ENCODE data around the gene NSG1.

DNA sequence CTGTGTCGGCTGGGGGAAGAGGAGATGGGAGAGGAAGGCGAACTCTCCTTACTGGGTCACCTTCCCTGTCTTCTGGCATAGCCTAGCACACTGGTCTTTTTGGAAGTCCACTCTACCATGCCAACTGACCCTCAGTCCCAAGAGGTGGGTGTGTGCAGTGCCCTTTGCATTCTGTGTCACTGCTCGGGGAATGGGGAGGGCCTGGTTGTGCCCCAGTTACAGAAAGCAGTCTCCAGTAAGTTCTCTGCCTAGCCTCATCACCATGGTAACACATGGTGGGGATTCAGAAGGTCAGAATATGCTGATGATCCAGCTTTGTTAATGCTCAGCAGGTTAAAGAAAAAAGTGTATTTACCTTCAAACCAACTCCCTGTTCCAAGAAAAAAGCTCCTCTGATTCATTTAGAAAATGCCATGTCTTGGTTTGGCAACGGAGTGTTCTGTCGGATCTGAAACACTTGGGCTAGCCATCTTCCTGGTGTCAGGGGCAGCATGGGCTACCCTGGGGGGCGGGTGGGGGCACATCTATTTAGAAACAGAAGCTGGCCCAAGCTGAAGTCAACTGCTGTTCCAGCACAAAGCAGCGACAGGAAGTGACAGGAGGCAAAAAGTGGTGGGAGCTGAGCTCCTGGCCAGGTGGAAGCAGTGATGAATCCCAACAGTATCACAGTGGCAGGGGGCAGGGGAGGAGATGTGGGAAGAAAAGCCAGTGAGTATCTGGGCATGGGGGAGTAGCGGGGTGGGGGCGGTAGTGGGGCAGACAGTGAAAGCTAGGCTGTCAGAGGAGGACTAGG lies 37.0 kb downstream of the NSG1 start:
- TF ChIP-seq GABPA (IDR thresholded peaks at IDR 0.05; ENCODE audit: low read depth) (no peak), CTCF (IDR thresholded peaks at IDR 0.05; ENCODE audit: insufficient read depth, low read length) (no peak), POLR2AphosphoS5 (IDR thresholded peaks at IDR 0.05; ENCODE audit: low read depth) (no peak), SPI1 (IDR thresholded peaks at IDR 0.05; ENCODE audit: borderline replicate concordance, low read depth) (no peak)
- TF ChIP-seq, protein P1, sequence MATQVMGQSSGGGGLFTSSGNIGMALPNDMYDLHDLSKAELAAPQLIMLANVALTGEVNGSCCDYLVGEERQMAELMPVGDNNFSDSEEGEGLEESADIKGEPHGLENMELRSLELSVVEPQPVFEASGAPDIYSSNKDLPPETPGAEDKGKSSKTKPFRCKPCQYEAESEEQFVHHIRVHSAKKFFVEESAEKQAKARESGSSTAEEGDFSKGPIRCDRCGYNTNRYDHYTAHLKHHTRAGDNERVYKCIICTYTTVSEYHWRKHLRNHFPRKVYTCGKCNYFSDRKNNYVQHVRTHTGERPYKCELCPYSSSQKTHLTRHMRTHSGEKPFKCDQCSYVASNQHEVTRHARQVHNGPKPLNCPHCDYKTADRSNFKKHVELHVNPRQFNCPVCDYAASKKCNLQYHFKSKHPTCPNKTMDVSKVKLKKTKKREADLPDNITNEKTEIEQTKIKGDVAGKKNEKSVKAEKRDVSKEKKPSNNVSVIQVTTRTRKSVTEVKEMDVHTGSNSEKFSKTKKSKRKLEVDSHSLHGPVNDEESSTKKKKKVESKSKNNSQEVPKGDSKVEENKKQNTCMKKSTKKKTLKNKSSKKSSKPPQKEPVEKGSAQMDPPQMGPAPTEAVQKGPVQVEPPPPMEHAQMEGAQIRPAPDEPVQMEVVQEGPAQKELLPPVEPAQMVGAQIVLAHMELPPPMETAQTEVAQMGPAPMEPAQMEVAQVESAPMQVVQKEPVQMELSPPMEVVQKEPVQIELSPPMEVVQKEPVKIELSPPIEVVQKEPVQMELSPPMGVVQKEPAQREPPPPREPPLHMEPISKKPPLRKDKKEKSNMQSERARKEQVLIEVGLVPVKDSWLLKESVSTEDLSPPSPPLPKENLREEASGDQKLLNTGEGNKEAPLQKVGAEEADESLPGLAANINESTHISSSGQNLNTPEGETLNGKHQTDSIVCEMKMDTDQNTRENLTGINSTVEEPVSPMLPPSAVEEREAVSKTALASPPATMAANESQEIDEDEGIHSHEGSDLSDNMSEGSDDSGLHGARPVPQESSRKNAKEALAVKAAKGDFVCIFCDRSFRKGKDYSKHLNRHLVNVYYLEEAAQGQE (IDR thresholded peaks at IDR 0.05; ENCODE audit: insufficient replicate concordance, low read depth) = no peak
